Astrocyte (in vitro differentiated cells and primary cell): ENCODE data around the gene OR52D1. TPM values are rescaled to one million over a fixed set of nuclear protein-coding genes. Genes with fewer than 3 reads are reported as not detected.

Experiments used
- DNase-seq: peaks from one replicate; pipeline ENCODE4 v3.0.0-alpha.2; 2010; ENCODE audit warnings: low read depth
- FAIRE-seq: peaks from 2 replicates; lab custom pipeline; 2011; peaks lifted over from hg19 to GRCh38; lab: Jason Lieb, UNC
- H2AFZ ChIP-seq: 2 replicates; pipeline ENCODE4 v1.6.0; 2012; ENCODE audit warnings: low read depth, low read length, inconsistent platforms
- H3K27ac ChIP-seq: 2 replicates; pipeline ENCODE4 v1.5.1; 2011; ENCODE audit warnings: low read depth, low read length, inconsistent platforms
- H3K27me3 ChIP-seq: 2 replicates; pipeline ENCODE4 v1.6.0; 2011; ENCODE audit warnings: low read length, inconsistent platforms; ENCODE audit not compliant: insufficient read depth
- H3K36me3 ChIP-seq: 2 replicates; pipeline ENCODE4 v1.5.1; 2011; ENCODE audit warnings: low read length, inconsistent platforms; ENCODE audit not compliant: insufficient read depth
- H3K4me1 ChIP-seq: 2 replicates; pipeline ENCODE4 v1.5.1; 2011; ENCODE audit warnings: low read length, inconsistent platforms; ENCODE audit not compliant: insufficient read depth
- H3K4me2 ChIP-seq: 2 replicates; pipeline ENCODE4 v1.6.0; 2012; ENCODE audit warnings: low read length, inconsistent platforms
- H3K4me3 ChIP-seq: 2 replicates; pipeline ENCODE4 v1.5.1; 2011; ENCODE audit warnings: low read depth, mild to moderate bottlenecking, low read length, inconsistent platforms; ENCODE audit not compliant: insufficient read depth
- H3K79me2 ChIP-seq: 2 replicates; pipeline ENCODE4 v1.6.0; 2012; ENCODE audit warnings: mild to moderate bottlenecking, low read length, inconsistent platforms; ENCODE audit not compliant: insufficient read depth
- H3K9ac ChIP-seq: 2 replicates; pipeline ENCODE4 v1.6.0; 2012; ENCODE audit warnings: mild to moderate bottlenecking, low read length, inconsistent platforms
- H3K9me3 ChIP-seq: 2 replicates; pipeline ENCODE4 v1.5.1; 2012; ENCODE audit warnings: low read depth, mild to moderate bottlenecking, low read length, inconsistent platforms; ENCODE audit not compliant: insufficient read depth
- H4K20me1 ChIP-seq: 2 replicates; pipeline ENCODE4 v1.6.0; 2012; ENCODE audit warnings: low read length, inconsistent platforms; ENCODE audit not compliant: insufficient read depth
- H3K27ac Mint-ChIP-seq: one replicate; pipeline ENCODE4 v1.8.0; 2021; ENCODE audit warnings: mild to moderate bottlenecking, mixed read lengths; ENCODE audit not compliant: unreplicated experiment
- H3K27me3 Mint-ChIP-seq: one replicate; pipeline ENCODE4 v1.8.0; 2021; ENCODE audit warnings: low read depth, mixed read lengths; ENCODE audit not compliant: unreplicated experiment
- H3K36me3 Mint-ChIP-seq: one replicate; pipeline ENCODE4 v1.8.0; 2021; ENCODE audit warnings: low read depth, mixed read lengths; ENCODE audit not compliant: unreplicated experiment
- H3K4me1 Mint-ChIP-seq: one replicate; pipeline ENCODE4 v1.8.0; 2021; ENCODE audit warnings: low read depth, mixed read lengths; ENCODE audit not compliant: unreplicated experiment
- H3K4me3 Mint-ChIP-seq: one replicate; pipeline ENCODE4 v1.8.0; 2021; ENCODE audit warnings: mild to moderate bottlenecking, moderate library complexity, mixed read lengths; ENCODE audit not compliant: unreplicated experiment
- H3K9me3 Mint-ChIP-seq: one replicate; pipeline ENCODE4 v1.8.0; 2021; ENCODE audit warnings: mild to moderate bottlenecking, mixed read lengths; ENCODE audit not compliant: unreplicated experiment
- CTCF ChIP-seq: IDR thresholded peaks from 2 replicates; pipeline ENCODE4 v1.5.1; 2011; ENCODE audit warnings: low read depth, mild to moderate bottlenecking, inconsistent platforms, low read length, moderate library complexity; ENCODE audit not compliant: insufficient read depth
- EZH2 ChIP-seq: IDR thresholded peaks from 2 replicates; pipeline ENCODE4 v1.6.1; 2012; ENCODE audit warnings: mild to moderate bottlenecking, low read length, inconsistent platforms; ENCODE audit not compliant: insufficient read depth
- total RNA-seq: library from RNA; stranded (reverse); gene quantifications from 2 replicates; pipeline ENCODE4 v1.2.1, GENCODE V29; 2021

Gene OR52D1
- total RNA-seq, 1 donor from 2014 or later = not detected

GRCh38 chr11:5449023-5449422, 39.5 kb upstream of the OR52D1 start, which contains the start of gene OR51I2:
TSS of gene OR51I2 (plus strand) at chr11:5449323. CDS start at chr11:5453489, 4,166 bp downstream.
- H3K27me3 Mint-ChIP-seq = peaks cover 2% of the 10 kb centered on the region
- Histone ChIP-seq H3K4me1 (no peaks in the 10 kb centered on the region), H3K36me3 (no peaks in the 10 kb centered on the region), H4K20me1 (no peaks in the 10 kb centered on the region), H3K4me2 (no peak within 1 kb of the TSS), H3K9me3 (peaks cover 6% of the 10 kb centered on the region), H3K27me3 (no peaks in the 10 kb centered on the region), H3K27ac (no peak within 1 kb of the TSS), H3K9ac (no peak within 1 kb of the TSS), H3K4me3 (no peak within 1 kb of the TSS), H2AFZ (no peak within 1 kb of the TSS), H3K79me2 (no peaks in the 10 kb centered on the region)
- TF ChIP-seq CTCF = no peak
- no peak for TF ChIP-seq EZH2
- no peaks in the 10 kb centered on the region for H3K4me1 Mint-ChIP-seq
- H3K27ac Mint-ChIP-seq = no peak within 1 kb of the TSS
- H3K4me3 Mint-ChIP-seq = no peak within 1 kb of the TSS
- H3K36me3 Mint-ChIP-seq = no peaks in the 10 kb centered on the region
- DNase-seq (no peak), FAIRE-seq (no peak)
- no peaks in the 10 kb centered on the region for H3K9me3 Mint-ChIP-seq

GRCh38 chr11:5449432-5449831, 39.1 kb upstream of the OR52D1 start:
- H3K4me3 ChIP-seq = no peak overlapping the region
- TF ChIP-seq CTCF (no peak), EZH2 (no peak)
- no peaks in the 10 kb centered on the region for H3K79me2 ChIP-seq
- H3K9me3 ChIP-seq = peaks cover 6% of the 10 kb centered on the region
- Mint-ChIP-seq H3K9me3 (no peaks in the 10 kb centered on the region), H3K27me3 (peaks cover 2% of the 10 kb centered on the region), H3K27ac (no peak overlapping the region), H3K36me3 (no peaks in the 10 kb centered on the region), H3K4me3 (no peak overlapping the region), H3K4me1 (no peaks in the 10 kb centered on the region)
- no peak for FAIRE-seq
- H3K27me3 ChIP-seq = no peaks in the 10 kb centered on the region
- no peak overlapping the region for H3K9ac ChIP-seq
- DNase-seq = no peak
- no peak overlapping the region for H3K4me2 ChIP-seq
- H2AFZ ChIP-seq = no peak overlapping the region
- H3K27ac ChIP-seq = no peak overlapping the region
- no peaks in the 10 kb centered on the region for H3K4me1 ChIP-seq
- no peaks in the 10 kb centered on the region for H4K20me1 ChIP-seq
- no peaks in the 10 kb centered on the region for H3K36me3 ChIP-seq

- H3K9me3 Mint-ChIP-seq = no peaks in the 10 kb centered on the region
- Histone ChIP-seq H2AFZ (no peak overlapping the region), H3K4me3 (no peak overlapping the region), H3K36me3 (no peaks in the 10 kb centered on the region), H3K4me2 (no peak overlapping the region), H3K27me3 (no peaks in the 10 kb centered on the region), H3K9ac (no peak overlapping the region), H4K20me1 (no peaks in the 10 kb centered on the region), H3K9me3 (no peaks in the 10 kb centered on the region), H3K4me1 (no peaks in the 10 kb centered on the region), H3K79me2 (no peaks in the 10 kb centered on the region), H3K27ac (no peak overlapping the region)
- H3K4me3 Mint-ChIP-seq = no peak overlapping the region
- FAIRE-seq (no peak), DNase-seq (no peak)
- no peak for TF ChIP-seq CTCF
- H3K27me3 Mint-ChIP-seq = no peaks in the 10 kb centered on the region
- no peak overlapping the region for H3K27ac Mint-ChIP-seq
- no peaks in the 10 kb centered on the region for H3K4me1 Mint-ChIP-seq
- no peaks in the 10 kb centered on the region for H3K36me3 Mint-ChIP-seq
Observed at GRCh38 chr11:5460983-5461621, 27.4 kb upstream of the OR52D1 start.
